Activated CD8-positive, alpha-beta memory T cell treated with anti-CD3 and anti-CD28 coated beads for 1 hour (primary cell): Measurements from ENCODE around the gene STK17A.
"Not testable (repeated sequence)": the region's sequence is repeated elsewhere in the genome, so short reads cannot be mapped to it uniquely, and the experiment has no call there.

ENCODE experiments used
- DNase-seq, 2 donors: peaks; one replicate each; pipeline ENCODE4 v3.0.0-alpha.2; 2020; ENCODE audit warnings: low read depth in 1 of 2; ENCODE audit errors: extremely low read depth in 1 of 2

The STK17A gene

DNA sequence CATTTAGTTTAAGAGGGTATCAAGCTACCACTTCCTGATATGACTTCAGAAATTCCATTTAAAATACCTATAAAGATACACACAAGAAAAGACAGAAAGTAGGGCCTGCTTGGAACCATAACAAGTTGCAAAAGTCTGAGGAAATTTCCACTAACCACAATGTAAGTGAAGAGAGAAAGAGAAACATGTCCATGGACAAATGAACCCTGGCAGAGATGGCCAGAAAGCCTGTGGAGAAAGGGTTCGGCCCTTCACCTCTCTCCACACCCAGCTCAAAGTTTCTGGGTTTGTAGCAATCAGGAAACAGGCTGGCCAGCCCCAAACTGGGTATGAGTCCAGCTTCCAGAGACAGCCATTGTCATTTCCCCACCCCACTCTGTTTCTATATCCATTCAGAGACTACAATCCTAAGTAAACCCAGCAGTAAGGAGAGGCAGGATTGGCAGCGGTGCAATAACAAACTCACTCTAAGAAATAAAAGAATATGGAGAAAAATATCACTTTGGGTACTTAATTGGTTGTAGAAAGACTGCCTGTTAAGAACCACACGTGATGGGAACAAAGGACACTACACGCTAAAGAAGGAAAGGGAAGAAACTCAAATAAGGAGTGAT, 71.1 kb downstream of the STK17A start:
- no peak for DNase-seq

DNA sequence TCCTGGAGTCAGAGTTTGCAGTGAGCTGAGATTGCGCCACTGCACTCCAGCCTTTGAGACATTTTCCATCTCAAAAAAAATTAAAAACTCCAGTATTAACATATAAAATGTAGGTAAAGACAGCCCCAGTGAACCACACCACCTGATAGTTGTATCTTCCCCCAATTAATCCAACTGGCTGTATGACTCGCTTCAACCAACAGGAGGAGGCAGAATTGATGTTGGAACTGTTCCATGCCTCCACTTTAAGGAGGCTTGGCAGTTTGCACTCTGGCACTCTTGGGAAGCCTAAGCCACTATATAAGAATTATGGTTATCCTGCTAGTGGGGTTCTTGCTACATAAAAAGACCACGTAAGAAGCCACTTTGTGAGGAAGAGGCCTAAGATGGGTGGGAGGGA, 72.7 kb downstream of the STK17A start:
- DNase-seq, result no peak

DNA sequence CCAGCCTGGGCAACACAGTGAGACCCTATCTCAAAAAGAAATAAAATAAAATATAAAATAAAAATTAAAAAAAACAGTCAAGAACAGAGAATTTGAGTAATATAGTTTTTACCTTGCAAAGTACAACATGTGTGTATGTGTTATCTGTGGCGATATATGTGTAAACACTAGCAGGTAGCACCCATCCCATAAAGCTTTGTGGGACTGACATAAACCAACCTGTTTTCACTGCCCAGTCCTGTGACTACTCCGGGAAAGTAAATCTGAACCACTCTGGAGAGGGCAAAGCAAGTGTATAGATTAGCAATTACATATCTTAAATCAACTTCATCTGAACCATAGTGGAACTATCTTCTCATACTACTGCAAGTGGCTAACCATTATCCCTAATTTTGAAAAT, 74.1 kb downstream of the STK17A start:
- no peak for DNase-seq

DNA sequence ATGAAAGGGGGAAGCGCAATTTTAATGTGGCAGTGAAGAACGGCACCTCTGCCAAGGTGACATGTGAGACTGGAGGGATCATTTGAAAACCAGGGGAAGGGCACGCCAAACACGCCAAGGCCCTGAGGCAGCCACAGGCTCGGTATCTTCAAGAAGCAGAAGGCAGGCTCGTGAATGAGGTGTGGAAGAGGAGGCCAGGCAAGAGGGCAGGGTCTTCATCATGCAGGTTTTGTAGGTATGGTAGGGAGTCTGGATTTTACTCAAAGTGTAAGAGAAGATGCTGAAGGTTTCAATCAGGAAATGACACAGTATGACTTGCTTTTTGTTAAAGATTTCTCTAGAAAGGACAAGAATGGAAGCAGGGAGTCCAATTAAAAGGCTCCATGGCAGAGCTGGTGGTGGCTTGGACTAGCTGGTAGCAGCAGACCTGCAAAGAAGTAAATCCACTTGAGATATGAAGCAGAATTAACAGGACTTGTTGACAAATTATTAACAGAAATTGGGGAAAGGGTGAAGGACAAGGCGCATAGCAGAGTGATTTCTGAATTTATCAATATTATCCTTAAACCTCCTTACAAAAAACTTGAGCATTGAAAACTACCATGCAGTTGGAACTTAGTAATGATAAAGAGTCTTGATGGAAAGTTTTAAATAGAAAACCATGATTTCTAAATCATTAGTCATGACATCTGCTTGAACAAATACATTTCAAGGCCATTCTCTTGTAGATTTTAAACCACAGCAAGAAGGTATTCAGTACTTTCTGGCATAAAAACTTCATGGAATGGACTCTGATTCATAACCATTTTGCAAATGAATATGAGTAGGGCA, 76.0 kb downstream of the STK17A start:
- DNase-seq, result no peak

DNA sequence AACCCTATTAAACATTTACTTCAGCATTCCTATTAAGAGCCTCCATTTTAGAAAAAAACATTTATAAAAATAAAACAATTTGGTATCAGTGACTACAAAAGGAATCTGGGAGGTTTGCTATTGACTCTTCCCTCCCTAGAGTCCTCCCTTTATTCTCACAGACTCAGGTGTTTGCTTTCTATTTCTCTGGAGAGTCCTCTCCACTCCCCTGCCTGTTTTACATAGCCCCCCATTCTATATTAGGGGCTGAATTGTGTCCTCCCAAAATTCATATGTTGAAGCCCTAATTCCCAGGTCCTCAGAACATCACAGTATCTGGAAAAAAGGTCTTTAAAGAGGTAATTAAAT, 76.6 kb downstream of the STK17A start:
- no peak for DNase-seq

DNA sequence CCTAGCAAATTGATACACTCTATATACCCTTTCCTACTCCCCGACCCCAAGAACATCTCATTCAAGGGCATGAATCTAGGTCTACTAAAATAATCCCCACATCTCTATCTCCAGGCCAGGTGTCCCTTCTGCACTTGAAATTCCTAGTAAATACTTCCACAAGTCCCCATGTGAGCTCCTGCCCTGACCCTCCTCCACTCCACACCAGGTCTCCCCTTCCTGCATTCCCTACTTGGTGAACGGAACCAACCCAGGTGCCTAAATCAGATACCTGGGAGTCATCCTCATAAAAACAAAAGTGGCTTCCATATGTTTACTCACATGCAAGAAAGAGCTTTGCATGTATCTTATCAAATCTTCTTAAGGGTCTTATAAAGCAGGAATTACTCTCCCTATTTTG, 77.2 kb downstream of the STK17A start:
- no peak for DNase-seq

DNA sequence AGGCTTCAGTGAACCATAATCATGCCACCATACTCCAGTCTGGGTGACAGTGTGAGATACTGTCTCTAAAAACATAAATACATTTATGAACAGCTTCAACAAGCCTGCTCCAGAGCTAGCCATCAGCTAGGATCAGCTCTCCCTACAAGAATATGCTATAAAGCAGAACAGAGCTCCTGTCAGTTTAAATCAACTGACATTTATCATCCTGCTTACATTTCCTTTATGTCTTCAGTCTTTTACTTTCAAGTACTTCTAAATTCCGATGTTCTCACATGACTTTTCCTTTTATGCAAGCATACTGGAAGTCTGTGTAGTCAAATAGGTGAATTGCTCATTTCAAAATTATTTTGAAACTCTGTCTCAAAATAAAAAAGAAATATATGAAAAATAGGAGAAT, 81.8 kb downstream of the STK17A start:
- DNase-seq, result no peak

DNA sequence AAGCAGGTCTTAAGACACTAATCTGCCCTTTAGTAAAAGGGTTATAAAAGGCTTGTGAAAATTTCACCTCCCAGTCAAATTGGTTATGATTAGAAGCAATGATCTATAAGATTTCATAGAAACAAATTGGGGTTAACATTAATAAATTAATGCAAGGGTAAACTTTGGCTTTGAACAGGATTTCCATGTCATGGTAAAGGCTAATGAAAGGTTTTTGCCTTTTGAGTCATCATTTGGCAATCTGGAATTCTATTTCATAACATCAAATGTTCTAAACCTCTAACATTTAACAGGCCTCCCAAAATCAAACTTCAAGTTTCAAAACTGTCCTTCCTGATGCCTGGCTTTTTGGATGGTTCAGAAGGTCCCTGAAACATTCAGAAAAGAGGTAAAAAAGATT, 84.0 kb downstream of the STK17A start:
- DNase-seq, result no peak

DNA sequence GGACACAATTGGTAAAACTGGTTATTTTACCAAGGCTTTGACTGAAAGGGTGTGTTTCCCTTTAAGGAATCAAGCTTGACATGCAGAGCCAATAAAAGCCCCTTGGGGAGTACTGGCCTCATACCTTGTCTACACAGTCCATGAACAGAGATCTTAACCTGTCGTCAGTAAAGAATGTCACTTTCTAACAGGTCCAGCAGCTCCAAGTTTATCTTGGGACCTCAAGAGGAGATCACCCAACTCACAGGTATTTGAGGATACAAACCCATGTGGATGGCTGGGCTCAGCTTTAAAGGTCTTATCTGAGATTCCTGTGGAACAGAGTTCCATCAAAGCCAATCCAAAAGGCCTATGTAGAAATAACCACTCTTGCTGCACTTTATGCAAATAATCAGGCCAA, 85.1 kb downstream of the STK17A start:
- no peak for DNase-seq

DNA sequence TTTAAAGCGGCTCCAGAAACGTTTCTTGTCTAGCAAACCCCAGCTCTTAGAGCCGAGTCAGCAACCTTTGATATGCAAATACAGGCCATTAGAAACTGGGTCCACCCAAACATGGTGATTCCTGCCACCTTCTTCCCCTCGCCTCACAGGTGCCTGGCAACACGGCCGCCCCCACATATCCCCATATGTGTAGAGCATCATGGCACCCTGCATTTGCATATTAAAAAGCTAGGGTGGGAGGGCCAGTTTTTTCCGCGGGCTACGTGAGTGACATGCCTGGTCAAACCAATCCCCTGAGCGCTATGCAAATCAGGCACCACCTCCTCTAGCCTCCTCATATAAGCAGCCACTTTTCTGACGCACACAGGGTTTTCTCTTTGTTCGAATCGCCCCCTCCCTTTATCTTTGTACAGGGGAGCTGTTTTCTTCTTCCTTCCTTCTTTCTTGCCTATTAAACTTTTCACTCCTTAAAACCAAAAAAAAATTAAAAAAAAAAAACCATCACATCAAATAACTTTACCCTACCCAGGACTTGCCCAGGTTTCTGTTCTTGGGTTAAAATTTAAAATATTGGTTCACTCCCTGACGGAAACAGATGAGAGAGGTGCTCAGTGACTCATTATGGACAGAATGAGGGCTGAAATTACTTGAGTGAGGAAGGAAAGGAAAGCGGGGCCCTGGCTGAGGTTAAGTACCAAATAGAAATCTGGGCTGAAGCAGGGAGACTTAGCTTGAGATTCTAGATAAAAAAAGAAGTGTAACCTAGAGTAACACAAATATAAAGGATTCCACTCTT, 86.6 kb downstream of the STK17A start:
- peak in 1 of 2 donors; percentile 36 for DNase-seq

DNA sequence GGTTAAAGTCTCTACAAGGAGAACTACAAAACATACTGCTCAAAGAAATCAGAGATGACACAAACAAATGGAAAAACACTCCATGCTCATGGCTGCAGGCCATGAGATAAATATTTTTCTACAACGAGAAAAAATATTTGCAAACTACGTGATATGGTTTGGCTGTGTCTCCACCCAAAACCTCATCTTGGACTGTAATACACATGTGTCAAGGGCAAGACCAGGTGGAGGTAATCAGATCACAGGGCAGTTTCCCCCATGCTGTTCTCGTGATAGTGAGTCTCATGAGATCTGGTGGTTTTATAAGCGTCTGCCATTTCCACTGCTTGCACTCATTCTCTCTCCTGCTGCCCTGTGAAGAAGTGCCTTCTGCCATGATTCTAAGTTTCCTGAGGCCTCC, 88.6 kb downstream of the STK17A start:
- DNase-seq, result no peak

DNA sequence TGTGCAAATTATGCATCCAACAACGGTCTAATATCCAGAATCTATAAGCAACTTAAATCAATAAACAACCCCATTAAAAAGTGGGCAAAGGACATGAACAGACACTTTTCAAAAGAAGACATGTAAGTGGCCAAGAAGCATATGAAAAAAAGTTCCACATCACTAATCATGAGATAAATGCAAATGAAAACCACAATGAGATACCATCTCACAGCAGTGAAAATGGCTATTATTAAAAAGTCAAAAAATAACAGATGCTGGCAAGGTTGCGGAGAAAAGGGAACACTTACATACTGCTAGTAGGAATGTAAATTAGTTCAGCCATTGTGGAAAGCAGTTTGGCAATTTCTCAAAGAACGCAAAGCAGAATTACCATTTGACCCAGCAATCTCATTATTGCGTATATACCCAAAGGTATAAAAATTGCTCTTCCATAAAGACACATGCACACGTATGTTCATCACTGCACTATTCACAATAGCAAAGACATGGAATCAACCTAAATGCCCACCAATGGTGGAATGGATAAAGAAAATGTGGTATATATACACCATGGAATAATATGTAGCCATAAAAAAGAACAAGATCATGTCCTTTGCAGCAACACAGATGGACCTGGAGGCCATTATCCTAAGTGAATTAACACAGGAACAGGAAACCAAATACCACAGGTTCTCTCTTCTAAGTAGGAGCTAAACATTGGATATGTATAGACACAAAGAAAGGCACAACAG, 90.5 kb downstream of the STK17A start:
- not testable (repeated sequence) for DNase-seq

DNA sequence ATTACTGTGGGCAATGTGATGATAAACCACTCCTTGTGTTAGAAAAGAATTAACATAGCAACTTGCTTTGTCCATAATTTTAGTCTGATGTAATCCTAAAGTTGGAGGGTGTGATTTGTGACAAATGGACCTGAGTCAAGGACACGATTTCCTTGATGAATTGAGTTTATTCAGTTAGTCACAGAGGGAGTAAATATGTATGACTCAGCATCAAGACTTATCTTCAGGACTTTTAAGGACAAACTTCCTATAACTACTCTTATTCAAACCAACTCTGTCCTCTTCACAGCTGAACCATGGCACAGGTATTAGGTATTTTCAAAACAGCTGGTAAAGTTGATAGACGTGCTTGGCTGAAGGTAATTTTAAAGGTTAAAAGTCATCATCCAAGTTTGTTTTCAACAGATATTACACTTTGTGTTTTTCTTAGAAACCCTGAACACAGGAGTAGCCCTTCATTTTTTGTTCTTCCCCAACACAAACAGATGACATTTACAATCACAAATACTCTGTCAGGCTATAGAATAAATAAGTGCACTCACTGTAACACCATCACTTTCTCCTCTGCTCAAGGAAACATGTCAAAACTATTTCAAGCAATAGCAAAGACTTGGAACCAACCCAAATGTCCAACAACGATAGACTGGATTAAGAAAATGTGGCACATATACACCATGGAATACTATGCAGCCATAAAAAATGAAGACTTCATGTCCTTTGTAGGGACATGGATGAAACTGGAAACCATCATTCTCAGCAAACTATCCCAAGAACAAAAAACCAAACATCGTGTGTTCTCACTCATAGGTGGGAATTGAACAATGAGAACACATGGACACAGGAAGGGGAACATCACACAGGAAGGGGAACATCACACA, 91.9 kb downstream of the STK17A start:
- no peak for DNase-seq
